NT2/D1 (cell line): ENCODE measurements around the gene TMPRSS4.

Experiments
- SUZ12 ChIP-seq: IDR thresholded peaks from 2 replicates; pipeline ENCODE4 v1.6.1; 2011; ENCODE audit not compliant: insufficient read length, insufficient read depth; ENCODE audit errors: extremely low read depth
- YY1 ChIP-seq: IDR thresholded peaks from 2 replicates; pipeline ENCODE4 v1.6.1; 2011; ENCODE audit not compliant: insufficient read length, insufficient read depth
- ZNF274 ChIP-seq: IDR thresholded peaks from 2 replicates; pipeline ENCODE4 v1.6.1; 2011; ENCODE audit warnings: mild to moderate bottlenecking, low read depth, low read length

DNA sequence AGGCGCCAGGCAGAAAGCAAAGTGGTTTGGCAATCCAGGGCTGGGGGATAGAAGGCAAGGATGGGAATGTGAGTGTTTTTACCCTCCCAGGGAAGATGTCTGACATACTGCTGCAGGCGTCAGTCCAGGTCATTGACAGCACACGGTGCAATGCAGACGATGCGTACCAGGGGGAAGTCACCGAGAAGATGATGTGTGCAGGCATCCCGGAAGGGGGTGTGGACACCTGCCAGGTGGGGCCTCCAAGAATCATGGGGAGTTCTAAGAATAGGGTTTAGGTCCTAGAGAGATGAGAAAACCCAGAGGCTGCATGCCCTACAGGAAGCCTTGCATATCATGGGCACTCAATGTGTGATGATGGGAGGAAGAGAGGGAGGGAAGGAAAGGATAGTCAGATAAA, 38.2 kb downstream of the TMPRSS4 start:
- TF ChIP-seq ZNF274 (no peak), YY1 (no peak), SUZ12 (no peak)
